Loucy (cell line): ENCODE results near the gene UBLCP1.

Experiments
- EZH2phosphoT487 ChIP-seq: fragments of 200-600 bp; IDR thresholded peaks from 2 replicates; pipeline ENCODE4 v1.6.1; 2018; ENCODE audit warnings: antibody characterized with exemption, mild to moderate bottlenecking, moderate library complexity, borderline replicate concordance
- TF ChIP-seq, protein P1 (sequence below): fragments of 200-600 bp; sonication (generic); conservative IDR thresholded peaks from 2 replicates; pipeline ENCODE4 v1.5.1; 2014; ENCODE audit warnings: mild to moderate bottlenecking, antibody characterized with exemption, low read length

- TF ChIP-seq, protein P1, sequence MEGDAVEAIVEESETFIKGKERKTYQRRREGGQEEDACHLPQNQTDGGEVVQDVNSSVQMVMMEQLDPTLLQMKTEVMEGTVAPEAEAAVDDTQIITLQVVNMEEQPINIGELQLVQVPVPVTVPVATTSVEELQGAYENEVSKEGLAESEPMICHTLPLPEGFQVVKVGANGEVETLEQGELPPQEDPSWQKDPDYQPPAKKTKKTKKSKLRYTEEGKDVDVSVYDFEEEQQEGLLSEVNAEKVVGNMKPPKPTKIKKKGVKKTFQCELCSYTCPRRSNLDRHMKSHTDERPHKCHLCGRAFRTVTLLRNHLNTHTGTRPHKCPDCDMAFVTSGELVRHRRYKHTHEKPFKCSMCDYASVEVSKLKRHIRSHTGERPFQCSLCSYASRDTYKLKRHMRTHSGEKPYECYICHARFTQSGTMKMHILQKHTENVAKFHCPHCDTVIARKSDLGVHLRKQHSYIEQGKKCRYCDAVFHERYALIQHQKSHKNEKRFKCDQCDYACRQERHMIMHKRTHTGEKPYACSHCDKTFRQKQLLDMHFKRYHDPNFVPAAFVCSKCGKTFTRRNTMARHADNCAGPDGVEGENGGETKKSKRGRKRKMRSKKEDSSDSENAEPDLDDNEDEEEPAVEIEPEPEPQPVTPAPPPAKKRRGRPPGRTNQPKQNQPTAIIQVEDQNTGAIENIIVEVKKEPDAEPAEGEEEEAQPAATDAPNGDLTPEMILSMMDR = no peak
- TF ChIP-seq EZH2phosphoT487 = no peak
These were observed 55.4 kb downstream of the UBLCP1 start for GRCh38 chr5:159318448-159318847.
